ENCODE measurements around the gene NCAM2. TPM values are rescaled to one million over a fixed set of nuclear protein-coding genes. Genes with fewer than 3 reads are reported as not detected.

The NCAM2 gene
- total RNA-seq, 2 experiments from 2014 or later = not detected

GRCh38 chr21:21460979-21461378 lies 462.8 kb downstream of the NCAM2 start:
- Mint-ChIP-seq H3K9me3 (peaks cover 1% of the 10 kb centered on the region), H3K36me3 (ENCODE audit: low read depth) (no peaks in the 10 kb centered on the region), H3K4me3 (no peak overlapping the region), H3K27ac (no peak overlapping the region), H3K27me3 (no peaks in the 10 kb centered on the region), H3K4me1 (ENCODE audit: low read depth) (no peaks in the 10 kb centered on the region)
- intact Hi-C loops (cut with micrococcal nuclease) = no loop called here
- ChIA-PET POLR2A (no interaction called here), CTCF (no interaction called here)
- DNase-seq = no peak
- no peak for ATAC-seq
- TF ChIP-seq CTCF (IDR thresholded peaks at IDR 0.05) = no peak

GRCh38 chr21:21463456-21463855 lies 465.2 kb downstream of the NCAM2 start:
- Mint-ChIP-seq H3K36me3 (ENCODE audit: low read depth) (no peaks in the 10 kb centered on the region), H3K27ac (no peak overlapping the region), H3K9me3 (peaks cover 4% of the 10 kb centered on the region), H3K4me3 (no peak overlapping the region), H3K4me1 (ENCODE audit: low read depth) (no peaks in the 10 kb centered on the region), H3K27me3 (no peaks in the 10 kb centered on the region)
- CTCF ChIA-PET = no interaction called here
- POLR2A ChIA-PET = no interaction called here
- TF ChIP-seq CTCF (IDR thresholded peaks at IDR 0.05) = no peak
- DNase-seq (no peak), ATAC-seq (no peak)
- intact Hi-C loops (cut with micrococcal nuclease) = no loop called here

- intact Hi-C loops (cut with micrococcal nuclease) = no loop called here
- Mint-ChIP-seq H3K27me3 (no peaks in the 10 kb centered on the region), H3K4me3 (no peak overlapping the region), H3K36me3 (ENCODE audit: low read depth) (no peaks in the 10 kb centered on the region), H3K4me1 (ENCODE audit: low read depth) (no peaks in the 10 kb centered on the region), H3K9me3 (peaks cover 4% of the 10 kb centered on the region), H3K27ac (no peak overlapping the region)
- DNase-seq (no peak), ATAC-seq (no peak)
- CTCF ChIA-PET = no interaction called here
- POLR2A ChIA-PET = no interaction called here
- TF ChIP-seq CTCF (IDR thresholded peaks at IDR 0.05) = no peak
Measured at GRCh38 chr21:21464684-21465083, 466.5 kb downstream of the NCAM2 start.

GRCh38 chr21:21466752-21467151 lies 468.5 kb downstream of the NCAM2 start:
- CTCF ChIA-PET = no interaction called here

GRCh38 chr21:21468003-21468402 lies 469.8 kb downstream of the NCAM2 start:
- peaks cover 6% of the 10 kb centered on the region for H3K9me3 Mint-ChIP-seq
- no peak overlapping the region for H3K4me3 Mint-ChIP-seq
- ATAC-seq (no peak), DNase-seq (no peak)
- H3K36me3 Mint-ChIP-seq (ENCODE audit: low read depth) = no peaks in the 10 kb centered on the region
- no peak for TF ChIP-seq CTCF (IDR thresholded peaks at IDR 0.05)
- intact Hi-C loops (cut with micrococcal nuclease) = no loop called here
- ChIA-PET POLR2A (no interaction called here), CTCF (no interaction called here)
- H3K27me3 Mint-ChIP-seq = no peaks in the 10 kb centered on the region
- H3K27ac Mint-ChIP-seq = no peak overlapping the region
- no peaks in the 10 kb centered on the region for H3K4me1 Mint-ChIP-seq (ENCODE audit: low read depth)

More at GRCh38 chr21:21466752-21467151, 468.5 kb downstream of the NCAM2 start:
- intact Hi-C loops (cut with micrococcal nuclease) = no loop called here
- no peak for TF ChIP-seq CTCF (IDR thresholded peaks at IDR 0.05)
- no peaks in the 10 kb centered on the region for H3K36me3 Mint-ChIP-seq (ENCODE audit: low read depth)
- no peaks in the 10 kb centered on the region for H3K4me1 Mint-ChIP-seq (ENCODE audit: low read depth)
- ATAC-seq (no peak), DNase-seq (no peak)
- H3K27me3 Mint-ChIP-seq = no peaks in the 10 kb centered on the region
- H3K9me3 Mint-ChIP-seq = peaks cover 6% of the 10 kb centered on the region
- no peak overlapping the region for H3K4me3 Mint-ChIP-seq
- H3K27ac Mint-ChIP-seq = no peak overlapping the region
- POLR2A ChIA-PET = no interaction called here

Data from activated CD8-positive, alpha-beta T cell treated with anti-CD3 and anti-CD28 coated beads for 36 hours (primary cell).